Measurements from ENCODE around the gene ZCCHC17.

DNA sequence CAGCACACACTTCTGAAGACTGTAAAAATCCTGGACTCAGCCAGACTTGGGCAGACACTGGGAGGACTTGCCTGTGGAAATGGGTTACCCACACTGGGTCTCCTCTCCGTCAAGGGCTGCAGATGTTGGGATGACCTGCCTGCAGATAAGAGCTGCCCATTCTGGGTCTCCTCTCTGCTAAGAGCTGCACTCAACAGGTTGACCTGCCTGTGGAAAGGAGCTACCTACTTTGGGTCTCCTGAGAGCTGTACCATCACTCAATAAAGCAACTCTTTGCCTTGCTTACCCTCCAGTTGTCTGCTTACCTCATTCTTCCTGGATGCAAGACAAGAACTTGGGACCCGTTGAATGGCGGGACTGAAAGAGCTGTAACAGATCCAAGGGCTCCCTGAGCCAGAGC, 28.2 kb downstream of the ZCCHC17 start:
- TF ChIP-seq, protein P1, sequence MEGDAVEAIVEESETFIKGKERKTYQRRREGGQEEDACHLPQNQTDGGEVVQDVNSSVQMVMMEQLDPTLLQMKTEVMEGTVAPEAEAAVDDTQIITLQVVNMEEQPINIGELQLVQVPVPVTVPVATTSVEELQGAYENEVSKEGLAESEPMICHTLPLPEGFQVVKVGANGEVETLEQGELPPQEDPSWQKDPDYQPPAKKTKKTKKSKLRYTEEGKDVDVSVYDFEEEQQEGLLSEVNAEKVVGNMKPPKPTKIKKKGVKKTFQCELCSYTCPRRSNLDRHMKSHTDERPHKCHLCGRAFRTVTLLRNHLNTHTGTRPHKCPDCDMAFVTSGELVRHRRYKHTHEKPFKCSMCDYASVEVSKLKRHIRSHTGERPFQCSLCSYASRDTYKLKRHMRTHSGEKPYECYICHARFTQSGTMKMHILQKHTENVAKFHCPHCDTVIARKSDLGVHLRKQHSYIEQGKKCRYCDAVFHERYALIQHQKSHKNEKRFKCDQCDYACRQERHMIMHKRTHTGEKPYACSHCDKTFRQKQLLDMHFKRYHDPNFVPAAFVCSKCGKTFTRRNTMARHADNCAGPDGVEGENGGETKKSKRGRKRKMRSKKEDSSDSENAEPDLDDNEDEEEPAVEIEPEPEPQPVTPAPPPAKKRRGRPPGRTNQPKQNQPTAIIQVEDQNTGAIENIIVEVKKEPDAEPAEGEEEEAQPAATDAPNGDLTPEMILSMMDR (conservative IDR thresholded peaks at IDR 0.05 in 1 of 2, IDR thresholded peaks at IDR 0.05 in 1 of 2; ENCODE audit: extremely low read depth in 1 of 2, insufficient read depth in 1 of 2, low read depth in 1 of 2, low read length in 2 of 2) = no peak
- no peak for TF ChIP-seq EZH2 (IDR thresholded peaks at IDR 0.05; ENCODE audit: borderline replicate concordance, low read length)

All from mammary epithelial cell (primary cell).